GM19397 (cell line): ENCODE measurements around the gene BCAP31.
"Not testable (repeated sequence)": the region's sequence is repeated elsewhere in the genome, so short reads cannot be mapped to it uniquely, and the experiment has no call there.

Source experiments
- ATAC-seq: cut with Tn5 transposase; IDR thresholded peaks from one replicate; pipeline ENCODE4 v1.9.1; 2021; ENCODE audit warnings: mild to moderate bottlenecking, moderate library complexity; ENCODE audit not compliant: unreplicated experiment

The BCAP31 gene

DNA sequence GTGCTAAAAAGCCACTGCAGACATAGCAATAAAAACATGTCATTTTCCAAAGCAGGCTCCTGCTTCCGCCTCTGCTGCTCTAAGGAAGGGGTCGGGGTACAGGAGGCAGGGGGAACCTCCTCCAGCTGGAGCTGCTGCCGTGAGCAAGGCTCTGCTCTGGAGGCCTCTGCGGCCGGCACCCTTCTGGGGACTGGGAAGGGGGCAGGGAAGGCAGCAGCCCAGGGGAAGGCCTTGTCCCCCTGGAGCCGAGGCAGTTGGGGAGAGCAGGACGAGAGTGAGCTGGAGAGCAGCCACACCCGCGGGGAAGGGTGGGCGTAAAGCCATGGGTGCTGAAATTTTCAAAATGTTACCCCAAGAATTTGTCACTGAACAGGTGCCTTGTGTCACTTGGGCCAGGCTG, 27.6 kb downstream of the BCAP31 start:
- not testable (repeated sequence) for ATAC-seq

DNA sequence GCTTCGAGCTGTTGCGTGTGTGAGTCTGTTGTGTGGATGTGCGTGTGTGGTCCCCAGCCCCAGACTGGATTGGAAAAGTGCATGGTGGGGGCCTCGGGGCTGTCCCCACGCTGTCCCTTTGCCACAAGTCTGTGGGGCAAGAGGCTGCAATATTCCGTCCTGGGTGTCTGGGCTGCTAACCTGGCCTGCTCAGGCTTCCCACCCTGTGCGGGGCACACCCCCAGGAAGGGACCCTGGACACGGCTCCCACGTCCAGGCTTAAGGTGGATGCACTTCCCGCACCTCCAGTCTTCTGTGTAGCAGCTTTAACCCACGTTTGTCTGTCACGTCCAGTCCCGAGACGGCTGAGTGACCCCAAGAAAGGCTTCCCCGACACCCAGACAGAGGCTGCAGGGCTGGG, 28.1 kb downstream of the BCAP31 start:
- no peak for ATAC-seq

DNA sequence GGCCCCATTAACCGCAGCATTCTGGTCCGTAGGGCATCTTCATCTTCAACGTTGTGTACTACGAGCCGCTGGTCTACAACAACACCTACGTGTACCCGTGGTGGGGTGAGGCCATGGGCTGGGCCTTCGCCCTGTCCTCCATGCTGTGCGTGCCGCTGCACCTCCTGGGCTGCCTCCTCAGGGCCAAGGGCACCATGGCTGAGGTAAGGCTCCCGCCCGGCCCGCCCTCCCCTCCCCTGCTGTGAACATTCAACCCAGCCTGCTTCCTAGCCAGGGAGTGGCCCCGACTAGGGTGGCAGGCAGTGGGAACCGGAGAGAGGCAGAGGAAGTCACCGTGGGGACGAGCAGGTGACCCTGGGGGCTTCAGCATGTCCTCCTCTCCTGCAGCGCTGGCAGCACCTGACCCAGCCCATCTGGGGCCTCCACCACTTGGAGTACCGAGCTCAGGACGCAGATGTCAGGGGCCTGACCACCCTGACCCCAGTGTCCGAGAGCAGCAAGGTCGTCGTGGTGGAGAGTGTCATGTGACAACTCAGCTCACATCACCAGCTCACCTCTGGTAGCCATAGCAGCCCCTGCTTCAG, 29.4 kb downstream of the BCAP31 start:
- no peak for ATAC-seq

DNA sequence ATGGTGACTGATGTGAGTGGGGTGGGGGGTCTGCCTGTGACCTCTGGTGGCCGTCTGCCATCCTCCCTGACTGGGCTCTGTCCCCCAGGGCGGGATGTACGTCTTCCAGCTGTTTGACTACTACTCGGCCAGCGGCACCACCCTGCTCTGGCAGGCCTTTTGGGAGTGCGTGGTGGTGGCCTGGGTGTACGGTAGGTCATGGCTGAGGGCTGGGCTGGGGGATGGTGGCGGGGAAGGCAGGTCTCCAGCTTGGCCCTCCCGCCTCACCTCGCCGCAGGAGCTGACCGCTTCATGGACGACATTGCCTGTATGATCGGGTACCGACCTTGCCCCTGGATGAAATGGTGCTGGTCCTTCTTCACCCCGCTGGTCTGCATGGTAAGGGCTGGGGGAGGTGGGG, 29.9 kb downstream of the BCAP31 start:
- not testable (repeated sequence) for ATAC-seq

DNA sequence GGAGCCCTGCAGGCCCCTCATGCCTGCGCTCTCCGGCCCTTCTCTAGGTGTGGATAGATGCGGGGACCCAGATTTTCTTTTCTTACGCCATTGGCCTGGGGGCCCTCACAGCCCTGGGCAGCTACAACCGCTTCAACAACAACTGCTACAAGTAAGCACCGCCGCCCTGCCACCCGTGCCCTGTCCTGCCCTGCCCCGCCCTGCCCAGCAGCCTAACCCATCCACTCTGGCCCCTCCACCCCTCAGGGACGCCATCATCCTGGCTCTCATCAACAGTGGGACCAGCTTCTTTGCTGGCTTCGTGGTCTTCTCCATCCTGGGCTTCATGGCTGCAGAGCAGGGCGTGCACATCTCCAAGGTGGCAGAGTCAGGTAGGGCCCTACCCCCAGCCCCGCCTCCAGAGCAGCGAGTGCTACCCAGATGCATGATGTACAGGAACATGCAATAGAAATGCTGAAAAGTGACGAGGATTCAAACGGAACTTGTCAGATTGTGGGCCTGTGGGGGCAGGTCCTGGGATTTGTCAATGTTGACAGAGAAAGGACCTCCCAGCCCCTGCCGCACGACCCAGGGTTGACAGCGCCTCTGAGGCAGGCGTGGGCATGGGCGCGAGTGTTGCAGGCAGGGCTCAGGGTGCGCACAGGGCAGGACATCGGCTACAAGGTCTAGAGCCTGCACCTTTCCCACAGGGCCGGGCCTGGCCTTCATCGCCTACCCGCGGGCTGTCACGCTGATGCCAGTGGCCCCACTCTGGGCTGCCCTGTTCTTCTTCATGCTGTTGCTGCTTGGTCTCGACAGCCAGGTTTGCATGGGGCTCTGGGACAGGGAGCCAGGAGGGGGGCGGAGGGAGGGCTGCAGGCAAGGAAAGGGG, 30.7 kb downstream of the BCAP31 start:
- no peak for ATAC-seq

DNA sequence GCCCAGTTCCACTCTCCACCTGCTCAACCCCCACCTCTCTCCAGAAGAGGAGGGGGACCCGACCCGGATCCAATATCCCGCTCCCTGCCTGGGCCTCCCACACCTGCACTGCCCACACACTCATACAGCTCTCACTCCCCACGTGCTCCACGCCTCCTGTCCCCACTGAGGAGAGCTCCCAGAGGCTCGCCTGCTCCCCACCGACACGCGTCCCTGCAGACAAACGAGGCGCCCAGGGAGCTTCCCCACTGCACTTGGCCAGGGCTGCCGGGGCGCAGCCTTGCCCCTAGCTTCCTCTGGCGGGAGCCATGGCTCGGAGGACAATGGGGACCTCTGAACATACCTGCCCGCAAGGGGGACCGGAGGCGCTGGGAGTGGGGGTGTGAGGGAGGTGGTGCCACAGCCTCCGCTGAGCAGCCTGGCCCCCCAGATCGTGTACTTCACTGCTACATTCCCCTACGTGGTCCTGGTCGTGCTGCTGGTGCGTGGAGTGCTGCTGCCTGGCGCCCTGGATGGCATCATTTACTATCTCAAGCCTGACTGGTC, 31.5 kb downstream of the BCAP31 start:
- ATAC-seq, result no peak

DNA sequence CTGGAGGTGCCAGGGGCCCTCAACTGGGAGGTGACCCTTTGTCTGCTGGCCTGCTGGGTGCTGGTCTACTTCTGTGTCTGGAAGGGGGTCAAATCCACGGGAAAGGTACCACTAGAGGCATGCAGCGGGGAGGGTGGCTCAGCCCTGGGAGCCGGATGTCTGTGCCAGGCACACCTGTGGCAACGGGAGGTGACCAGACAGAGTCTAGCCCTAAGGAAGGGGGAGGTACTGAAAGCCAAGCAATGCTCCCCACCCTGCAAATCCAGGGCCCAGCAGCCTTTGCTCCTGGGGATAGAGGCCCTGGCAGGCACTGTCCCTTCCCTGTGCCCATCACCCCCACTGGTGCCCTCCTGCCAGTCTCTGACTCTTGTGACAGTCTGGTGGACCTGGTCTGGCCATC, 32.2 kb downstream of the BCAP31 start:
- no peak for ATAC-seq

DNA sequence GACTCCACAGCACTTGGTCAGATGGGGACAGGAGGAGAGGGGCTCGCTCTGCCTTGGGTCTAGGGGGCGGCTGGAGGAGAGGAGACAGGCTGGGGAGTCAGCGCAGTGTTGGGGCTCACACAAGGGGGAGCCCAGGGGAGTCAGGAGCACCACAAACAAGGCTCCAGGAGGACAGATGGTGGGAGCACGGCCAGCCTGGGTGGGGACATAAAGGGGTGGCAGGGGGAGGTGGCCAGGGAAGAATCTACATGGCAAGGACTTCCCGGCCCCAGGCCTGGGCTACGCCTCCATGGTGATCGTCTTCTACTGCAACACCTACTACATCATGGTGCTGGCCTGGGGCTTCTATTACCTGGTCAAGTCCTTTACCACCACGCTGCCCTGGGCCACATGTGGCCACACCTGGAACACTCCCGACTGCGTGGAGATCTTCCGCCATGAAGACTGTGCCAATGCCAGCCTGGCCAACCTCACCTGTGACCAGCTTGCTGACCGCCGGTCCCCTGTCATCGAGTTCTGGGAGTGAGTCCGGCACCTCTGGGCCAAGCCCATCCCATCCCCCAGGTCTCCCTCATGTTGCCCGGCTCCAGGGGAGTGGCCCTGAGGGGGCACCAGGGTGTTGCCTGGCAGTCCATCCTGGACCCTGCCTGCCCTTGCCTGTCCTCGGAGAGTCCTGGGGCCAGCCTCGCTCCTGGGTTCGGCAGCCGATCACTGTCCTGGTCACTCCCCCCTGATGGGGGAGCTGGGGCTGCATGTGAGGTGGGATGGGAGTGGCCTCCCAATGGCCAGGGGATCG, 33.0 kb downstream of the BCAP31 start:
- ATAC-seq, result not testable (repeated sequence)

DNA sequence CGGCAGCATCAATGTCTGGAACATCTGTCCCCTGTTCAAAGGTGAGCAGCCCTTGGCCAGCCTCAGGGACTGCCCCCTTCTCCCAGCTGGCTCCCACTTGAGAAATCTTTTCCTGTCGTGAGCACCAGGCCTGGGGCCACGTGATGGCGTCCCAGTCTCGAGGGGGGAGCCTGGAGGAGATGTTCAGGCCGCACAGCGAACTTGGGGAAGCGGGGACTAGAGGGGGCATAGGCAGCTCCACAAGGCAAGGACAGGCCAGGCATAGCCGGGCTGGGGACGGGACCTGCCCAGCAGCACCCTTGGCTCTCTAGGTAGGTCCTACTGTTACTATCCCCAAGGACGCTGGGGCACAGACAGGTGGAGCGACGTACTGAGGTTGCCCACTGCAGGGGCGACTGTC, 33.7 kb downstream of the BCAP31 start:
- no peak for ATAC-seq

DNA sequence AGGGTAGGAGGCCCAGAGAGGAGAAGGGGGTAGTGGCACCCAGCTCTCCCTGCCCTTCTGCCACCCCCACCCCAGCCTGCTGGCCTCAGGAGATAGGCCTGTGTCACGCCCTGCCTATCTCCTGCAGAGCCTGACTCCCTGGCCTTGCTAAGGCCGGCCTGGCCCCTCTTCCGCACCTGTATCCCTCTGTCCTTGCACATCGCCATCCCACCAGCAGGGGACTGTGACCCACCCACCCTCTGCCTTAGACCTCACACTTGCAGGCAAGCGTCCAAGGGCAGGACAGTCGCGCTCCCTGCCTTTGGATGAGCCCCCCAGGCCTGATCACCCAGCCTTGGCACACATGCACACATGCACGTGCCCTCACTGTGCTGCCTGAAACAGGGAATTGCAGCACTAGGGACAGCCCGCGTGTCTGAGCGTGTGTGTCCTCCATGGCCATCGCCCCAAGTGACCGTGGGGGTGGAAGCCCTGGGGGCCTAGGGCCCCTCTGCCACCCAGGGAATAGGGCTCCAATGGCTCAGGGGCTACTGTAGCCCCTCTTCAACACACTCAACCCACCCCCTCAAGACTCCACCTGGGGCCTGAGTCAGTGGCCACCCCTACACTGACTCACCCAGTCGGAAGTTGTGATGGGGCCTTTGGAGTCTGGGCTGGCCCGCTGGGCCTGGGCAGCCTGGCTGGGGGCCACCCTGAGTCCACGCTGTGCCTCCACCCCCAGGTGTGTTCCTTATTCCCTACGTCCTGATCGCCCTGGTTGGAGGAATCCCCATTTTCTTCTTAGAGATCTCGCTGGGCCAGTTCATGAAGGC, 34.3 kb downstream of the BCAP31 start:
- no peak for ATAC-seq

DNA sequence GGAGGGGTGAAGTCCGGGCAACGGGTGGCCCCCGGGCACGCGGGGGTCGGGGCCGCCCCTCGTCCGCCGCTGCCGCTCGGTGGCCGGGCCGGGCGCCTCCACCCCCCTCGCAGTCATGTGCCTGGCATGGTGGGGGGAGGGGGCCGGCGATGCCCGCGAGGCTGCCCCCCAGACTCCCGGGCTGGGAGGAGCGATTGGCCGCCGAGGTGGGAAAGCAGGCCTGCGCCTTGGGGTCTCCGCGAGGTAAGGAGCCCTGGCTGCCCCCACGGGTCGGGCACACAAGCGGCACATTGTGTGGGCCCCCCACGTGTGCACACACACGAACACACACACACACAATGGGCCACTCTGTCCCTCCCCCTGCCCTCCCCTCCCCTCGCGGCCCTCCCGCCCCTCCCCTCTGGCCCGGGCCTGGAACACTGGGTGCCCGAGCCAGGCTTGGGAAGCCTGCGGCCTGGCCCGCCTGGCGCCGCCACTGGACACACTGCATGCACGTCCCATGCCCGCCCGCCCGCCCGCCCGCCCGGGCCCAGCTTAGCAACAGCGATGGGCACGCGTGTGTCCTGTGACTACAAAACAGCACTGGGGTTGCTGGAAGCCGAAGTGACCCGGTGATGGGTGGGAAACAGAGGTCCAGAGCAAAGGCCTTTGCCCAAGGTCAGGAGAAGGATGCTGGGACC, 35.1 kb downstream of the BCAP31 start:
- ATAC-seq, result no peak

DNA sequence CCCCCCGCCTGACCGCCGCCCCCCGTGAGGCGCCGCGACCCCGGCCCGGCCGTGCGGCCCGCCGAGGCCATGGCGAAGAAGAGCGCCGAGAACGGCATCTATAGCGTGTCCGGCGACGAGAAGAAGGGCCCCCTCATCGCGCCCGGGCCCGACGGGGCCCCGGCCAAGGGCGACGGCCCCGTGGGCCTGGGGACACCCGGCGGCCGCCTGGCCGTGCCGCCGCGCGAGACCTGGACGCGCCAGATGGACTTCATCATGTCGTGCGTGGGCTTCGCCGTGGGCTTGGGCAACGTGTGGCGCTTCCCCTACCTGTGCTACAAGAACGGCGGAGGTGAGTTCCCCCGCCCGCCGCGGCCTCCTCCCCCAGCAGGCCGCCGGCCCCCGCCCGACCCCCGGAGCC, 35.7 kb downstream of the BCAP31 start:
- ATAC-seq, result no peak

DNA sequence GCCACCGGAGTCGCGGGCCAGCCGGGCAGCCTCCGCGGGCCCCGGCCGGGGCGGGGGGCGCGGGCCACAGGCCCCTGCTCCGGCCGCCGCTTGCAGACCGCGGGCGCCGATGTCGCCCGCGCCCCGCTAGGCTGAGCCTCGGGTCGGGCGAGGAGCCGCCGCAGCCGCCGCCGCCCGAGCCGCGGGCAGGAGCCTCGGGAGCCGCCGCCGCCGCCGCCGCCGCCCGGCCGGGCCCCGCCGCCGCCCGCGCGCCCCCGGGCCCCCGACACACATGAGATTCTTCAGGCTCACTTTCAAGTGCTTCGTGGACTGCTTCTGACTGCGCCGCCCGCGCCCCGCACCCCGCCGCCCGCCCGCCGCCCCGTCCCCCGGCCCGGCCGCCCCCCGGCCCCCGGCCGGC, 36.1 kb downstream of the BCAP31 start:
- no peak for ATAC-seq

DNA sequence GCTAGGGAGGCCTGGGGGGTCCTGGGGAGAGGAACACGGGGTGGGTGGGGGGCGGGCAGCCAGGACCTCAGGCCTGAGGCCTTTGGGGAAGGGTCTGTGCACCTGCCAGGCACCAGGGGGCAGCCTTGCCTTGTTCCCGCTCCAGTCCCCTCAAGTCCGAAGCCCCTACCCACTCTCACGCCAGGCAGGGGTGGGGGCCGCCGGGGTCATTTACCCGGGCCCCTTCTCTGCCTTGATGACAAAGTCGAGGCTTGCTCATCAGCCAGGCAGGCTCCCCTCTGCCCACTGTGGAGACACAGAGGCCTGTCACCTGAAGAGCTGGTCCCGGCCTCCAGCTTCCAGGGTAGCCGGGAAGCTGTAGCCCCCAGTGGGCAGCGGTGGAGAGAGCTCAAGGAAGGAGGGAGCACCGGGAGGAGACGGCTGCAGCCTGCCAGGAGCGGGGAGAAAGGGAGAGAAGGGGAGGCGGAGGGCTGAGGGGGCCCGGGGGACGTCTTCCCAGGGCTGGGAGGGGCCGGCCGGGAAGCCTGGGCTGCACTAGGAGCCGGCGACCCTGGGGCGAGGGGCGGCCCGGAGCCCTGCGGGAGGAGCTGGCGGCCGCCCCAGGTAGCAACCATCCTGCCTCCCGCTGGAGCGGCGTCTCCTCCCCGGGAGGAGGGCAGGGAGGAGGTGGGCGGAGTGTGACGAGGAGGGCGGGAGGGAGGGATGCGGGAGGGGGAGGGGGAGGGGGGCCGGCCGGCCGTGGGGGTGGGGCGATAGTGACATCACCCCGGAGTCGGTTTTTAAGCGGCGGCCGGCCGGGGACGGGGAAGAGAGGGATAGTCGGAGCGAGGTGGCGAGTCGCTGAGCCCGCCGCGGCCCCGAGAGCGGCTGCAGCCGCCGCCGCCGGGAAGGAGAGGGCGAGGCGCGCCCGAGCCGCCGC, 36.8 kb downstream of the BCAP31 start, which contains the start of gene SLC6A8:
SLC6A8 (plus strand) TSS at position 806 of the 919 bp plus-strand sequence. CDS start 649 bp downstream, outside the sequence.
- ATAC-seq, result no peak

DNA sequence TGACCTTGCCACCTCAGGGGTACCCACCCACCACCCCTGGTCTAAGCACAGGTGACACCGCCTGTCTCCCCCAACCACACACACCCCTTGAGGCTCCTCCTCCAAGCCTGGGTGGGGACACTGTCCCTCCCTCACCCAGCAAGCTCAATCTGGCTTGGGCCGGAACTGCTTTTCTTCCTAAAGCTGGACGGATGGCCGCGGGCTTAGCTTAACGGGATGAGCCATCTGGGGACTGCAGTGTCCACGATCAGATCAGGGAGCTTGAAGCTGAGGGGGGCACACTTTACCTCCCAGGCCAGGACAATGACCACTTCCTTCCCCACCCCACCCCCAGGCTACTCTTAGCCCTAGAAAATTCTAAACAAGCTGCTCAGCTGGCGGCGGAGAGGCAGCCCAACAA, 37.5 kb downstream of the BCAP31 start:
- ATAC-seq, result no peak

DNA sequence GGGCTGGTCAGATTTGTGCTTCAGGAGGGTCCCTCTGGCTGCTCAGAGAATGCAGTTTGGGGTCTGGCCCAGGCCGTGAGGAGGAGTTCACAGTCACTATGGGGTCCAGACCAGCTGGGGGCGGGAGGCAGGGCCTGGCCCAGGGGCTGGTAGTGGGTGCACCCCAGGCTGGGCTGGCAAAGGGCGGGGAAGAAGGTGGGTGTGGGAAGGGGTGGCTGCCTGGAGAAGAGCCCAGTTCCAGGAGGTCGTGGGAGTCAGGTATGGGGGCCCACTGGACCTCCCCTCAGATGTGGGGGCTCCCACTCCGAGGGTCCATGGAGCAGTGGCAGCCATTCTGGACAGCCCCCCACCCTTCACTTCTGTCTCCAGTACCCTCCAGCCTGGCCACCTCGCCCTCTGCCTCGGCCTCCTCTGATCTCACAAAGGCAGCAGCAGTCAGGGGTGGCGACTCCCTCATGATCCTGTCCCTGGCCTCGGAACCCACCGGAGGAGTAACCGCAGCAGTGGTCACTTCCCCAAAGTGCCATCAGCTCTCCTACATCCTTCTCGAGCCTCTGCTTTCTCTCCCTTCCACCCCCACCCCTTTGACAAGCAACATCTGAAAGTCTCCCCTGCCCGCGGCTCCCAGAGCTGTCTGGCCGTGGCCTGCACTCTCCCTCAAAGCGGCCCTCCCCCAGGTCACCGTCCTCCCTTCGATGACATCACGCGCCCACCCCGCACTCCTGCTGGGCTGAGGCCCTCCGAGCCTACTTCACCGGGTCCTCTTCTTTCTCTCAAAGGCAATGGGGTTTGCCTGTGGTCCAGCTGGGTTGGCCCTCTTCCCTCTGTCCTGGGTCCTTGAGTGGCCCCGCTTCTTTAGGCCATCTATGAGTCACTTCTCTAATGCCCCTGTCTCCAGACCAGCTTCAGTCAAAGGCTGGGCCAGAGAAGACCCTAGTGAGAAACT, 38.2 kb downstream of the BCAP31 start:
- no peak for ATAC-seq

DNA sequence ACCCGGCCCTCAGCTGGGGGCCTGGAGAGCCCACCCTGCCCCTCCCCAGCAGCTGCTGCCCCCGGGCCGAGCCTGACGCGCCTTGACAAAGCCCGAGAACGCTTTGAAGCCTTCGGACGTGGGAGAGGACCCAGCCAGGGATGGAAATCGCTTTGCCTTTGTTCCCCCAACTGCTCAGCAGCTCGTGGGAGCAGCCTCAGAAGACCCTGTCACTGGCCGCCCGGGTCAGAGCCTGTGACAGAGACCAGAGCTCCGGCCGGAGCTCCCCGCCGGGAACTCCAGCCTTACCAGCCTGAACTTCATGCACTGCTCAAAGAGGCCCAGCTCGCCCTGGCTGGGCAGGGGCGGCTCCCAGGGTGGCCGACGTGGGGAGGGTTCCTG, 39.0 kb downstream of the BCAP31 start:
- no peak for ATAC-seq
